ENCODE data around the gene LRAT. TPM values are rescaled to one million over a fixed set of nuclear protein-coding genes. Genes with fewer than 3 reads are reported as not detected.

LRAT gene
- total and polyA plus RNA-seq, 4 donors: 0.13 to 0.63 (median 0.48) TPM

DNA sequence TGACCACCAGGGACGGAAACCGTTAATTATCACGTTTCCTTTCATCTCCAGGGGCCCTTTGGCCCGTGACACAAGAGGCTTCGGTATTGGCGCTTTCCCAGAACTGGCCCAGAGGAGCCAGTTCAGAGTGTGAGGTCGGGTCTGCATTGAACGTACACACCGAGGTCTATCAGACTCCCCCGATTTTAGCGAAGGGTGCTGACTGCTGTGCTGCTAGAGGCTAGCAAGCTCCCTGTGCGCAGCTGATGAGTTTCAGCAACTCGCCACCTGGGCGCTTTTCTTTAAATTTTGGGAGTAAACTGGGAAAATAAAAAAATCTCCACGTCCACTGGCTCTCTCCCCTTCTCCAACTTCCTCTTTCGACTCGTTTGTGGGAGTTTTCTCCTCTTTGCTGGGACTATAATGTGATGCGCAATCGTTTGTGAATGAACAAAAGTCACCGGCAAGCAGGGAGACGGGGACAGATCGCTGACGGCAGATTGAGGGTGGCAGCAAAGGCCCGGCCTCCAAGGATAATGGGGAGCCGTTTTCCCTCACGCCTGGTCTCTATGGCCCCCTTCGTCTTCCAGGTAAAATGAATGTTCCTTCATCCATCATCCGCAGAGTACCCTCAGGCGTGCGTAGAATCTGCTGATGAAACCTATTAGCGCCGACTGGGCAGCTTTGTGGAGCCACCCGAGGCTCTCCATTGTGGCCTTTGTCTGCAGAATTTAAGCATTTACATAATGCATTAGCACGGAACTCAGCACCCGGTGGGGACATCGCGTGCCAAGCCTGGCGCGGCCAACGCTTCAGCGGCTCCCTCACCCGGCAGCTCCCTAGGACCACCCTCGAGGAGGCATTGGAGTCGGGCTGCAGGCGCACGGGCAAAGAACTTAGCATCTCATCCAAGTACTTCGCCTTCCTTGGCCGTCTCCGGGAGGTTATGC lies 1.6 kb upstream of the LRAT start:
- WGBS, 2 donors: 3 to 5% methylated on average over 49 of the region's 49 CpGs
- Histone ChIP-seq H3K9ac (ENCODE audit: insufficient read depth in 1 of 2, low read length in 2 of 2) (no peak overlapping the region), H3K27ac (ENCODE audit: low read depth in 1 of 2, low read length in 1 of 2) (no peak overlapping the region), H3K4me3 (no peak overlapping the region), H3K4me1 (ENCODE audit: control insufficient read depth in 5 of 5, insufficient read depth in 5 of 5, low read length in 5 of 5) (peaks cover 0 to 34% (median 12%) of the 10 kb centered on the region in 5 donors), H3K36me3 (ENCODE audit: control insufficient read depth in 4 of 4, insufficient read depth in 4 of 4, low read length in 4 of 4) (no peaks in the 10 kb centered on the region), H3K9me3 (ENCODE audit: control insufficient read depth in 4 of 4, insufficient read depth in 3 of 4, low read length in 3 of 4) (peaks cover 0 to 9% (median 0%) of the 10 kb centered on the region in 4 donors), H3K27me3 (ENCODE audit: control insufficient read depth in 3 of 3, insufficient read depth in 3 of 3, low read length in 2 of 3) (peaks cover 0 to 79% (median 60%) of the 10 kb centered on the region in 3 donors)
- ATAC-seq (ENCODE audit: insufficient read depth, low FRiP score): no peak
- peak; percentile 21 to 27 (median 27) for DNase-seq
- TF ChIP-seq, protein P1, sequence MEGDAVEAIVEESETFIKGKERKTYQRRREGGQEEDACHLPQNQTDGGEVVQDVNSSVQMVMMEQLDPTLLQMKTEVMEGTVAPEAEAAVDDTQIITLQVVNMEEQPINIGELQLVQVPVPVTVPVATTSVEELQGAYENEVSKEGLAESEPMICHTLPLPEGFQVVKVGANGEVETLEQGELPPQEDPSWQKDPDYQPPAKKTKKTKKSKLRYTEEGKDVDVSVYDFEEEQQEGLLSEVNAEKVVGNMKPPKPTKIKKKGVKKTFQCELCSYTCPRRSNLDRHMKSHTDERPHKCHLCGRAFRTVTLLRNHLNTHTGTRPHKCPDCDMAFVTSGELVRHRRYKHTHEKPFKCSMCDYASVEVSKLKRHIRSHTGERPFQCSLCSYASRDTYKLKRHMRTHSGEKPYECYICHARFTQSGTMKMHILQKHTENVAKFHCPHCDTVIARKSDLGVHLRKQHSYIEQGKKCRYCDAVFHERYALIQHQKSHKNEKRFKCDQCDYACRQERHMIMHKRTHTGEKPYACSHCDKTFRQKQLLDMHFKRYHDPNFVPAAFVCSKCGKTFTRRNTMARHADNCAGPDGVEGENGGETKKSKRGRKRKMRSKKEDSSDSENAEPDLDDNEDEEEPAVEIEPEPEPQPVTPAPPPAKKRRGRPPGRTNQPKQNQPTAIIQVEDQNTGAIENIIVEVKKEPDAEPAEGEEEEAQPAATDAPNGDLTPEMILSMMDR (IDR thresholded peaks at IDR 0.05; ENCODE audit: control extremely low read depth, extremely low read depth): no peak

DNA sequence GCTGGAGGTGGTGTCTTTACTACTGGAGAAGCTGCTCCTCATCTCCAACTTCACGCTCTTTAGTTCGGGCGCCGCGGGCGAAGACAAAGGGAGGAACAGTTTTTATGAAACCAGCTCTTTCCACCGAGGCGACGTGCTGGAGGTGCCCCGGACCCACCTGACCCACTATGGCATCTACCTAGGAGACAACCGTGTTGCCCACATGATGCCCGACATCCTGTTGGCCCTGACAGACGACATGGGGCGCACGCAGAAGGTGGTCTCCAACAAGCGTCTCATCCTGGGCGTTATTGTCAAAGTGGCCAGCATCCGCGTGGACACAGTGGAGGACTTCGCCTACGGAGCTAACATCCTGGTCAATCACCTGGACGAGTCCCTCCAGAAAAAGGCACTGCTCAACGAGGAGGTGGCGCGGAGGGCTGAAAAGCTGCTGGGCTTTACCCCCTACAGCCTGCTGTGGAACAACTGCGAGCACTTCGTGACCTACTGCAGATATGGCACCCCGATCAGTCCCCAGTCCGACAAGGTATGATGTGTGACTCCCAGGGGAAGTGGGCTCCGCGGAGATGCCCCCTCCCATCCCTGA lies 634 bp downstream of the LRAT start:
- H3K4me1 ChIP-seq (ENCODE audit: control insufficient read depth in 5 of 5, insufficient read depth in 5 of 5, low read length in 5 of 5): peaks cover 0 to 34% (median 12%) of the 10 kb centered on the region in 5 donors
- H3K27ac ChIP-seq (ENCODE audit: low read depth in 1 of 2, low read length in 1 of 2): no peak overlapping the region
- TF ChIP-seq, protein P1 (IDR thresholded peaks at IDR 0.05; ENCODE audit: control extremely low read depth, extremely low read depth): no peak
- ATAC-seq (ENCODE audit: insufficient read depth, low FRiP score) (no peak), DNase-seq (no peak)
- no peak overlapping the region for H3K9ac ChIP-seq (ENCODE audit: insufficient read depth in 1 of 2, low read length in 2 of 2)
- no peak overlapping the region for H3K4me3 ChIP-seq
- peaks cover 0 to 9% (median 0%) of the 10 kb centered on the region in 4 donors for H3K9me3 ChIP-seq (ENCODE audit: control insufficient read depth in 4 of 4, insufficient read depth in 3 of 4, low read length in 3 of 4)
- no peaks in the 10 kb centered on the region for H3K36me3 ChIP-seq (ENCODE audit: control insufficient read depth in 4 of 4, insufficient read depth in 4 of 4, low read length in 4 of 4)
- 7 to 9% methylated on average over 31 of the region's 31 CpGs for WGBS, 2 donors
- H3K27me3 ChIP-seq (ENCODE audit: control insufficient read depth in 3 of 3, insufficient read depth in 3 of 3, low read length in 2 of 3): peaks cover 0 to 88% (median 72%) of the 10 kb centered on the region in 3 donors

DNA sequence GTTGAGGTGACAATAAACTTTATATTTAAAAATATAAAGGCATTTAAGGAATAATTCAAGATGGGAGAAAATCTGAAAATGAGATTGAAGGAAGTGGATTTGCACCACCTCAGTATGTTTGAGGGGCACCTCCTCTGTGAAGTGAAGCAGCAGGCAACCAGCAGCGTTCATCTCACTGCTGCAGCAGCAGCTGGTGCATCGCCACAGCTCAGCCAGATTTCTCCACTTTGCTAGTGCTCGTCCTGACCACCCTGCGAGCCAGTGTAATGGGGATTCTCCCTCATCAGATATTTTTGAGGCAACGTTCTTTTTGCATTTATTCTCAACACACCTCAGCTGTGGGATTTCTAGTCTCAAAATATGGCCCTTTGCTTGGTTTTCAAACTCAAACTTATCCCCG lies 13.9 kb downstream of the LRAT start:
- WGBS, 2 donors: 77 to 80% methylated on average over 6 of the region's 6 CpGs
- no peak for DNase-seq
- Histone ChIP-seq H3K9me3 (ENCODE audit: control insufficient read depth in 4 of 4, insufficient read depth in 3 of 4, low read length in 3 of 4) (no peaks in the 10 kb centered on the region), H3K27me3 (ENCODE audit: control insufficient read depth in 3 of 3, insufficient read depth in 3 of 3, low read length in 2 of 3) (peaks cover 2 to 18% (median 3%) of the 10 kb centered on the region in 3 donors), H3K27ac (ENCODE audit: low read depth in 1 of 2, low read length in 1 of 2) (no peak overlapping the region), H3K9ac (ENCODE audit: insufficient read depth in 1 of 2, low read length in 2 of 2) (no peak overlapping the region), H3K4me1 (ENCODE audit: control insufficient read depth in 5 of 5, insufficient read depth in 5 of 5, low read length in 5 of 5) (no peaks in the 10 kb centered on the region), H3K4me3 (no peak overlapping the region), H3K36me3 (ENCODE audit: control insufficient read depth in 4 of 4, insufficient read depth in 4 of 4, low read length in 4 of 4) (no peaks in the 10 kb centered on the region)
- no peak for ATAC-seq (ENCODE audit: insufficient read depth, low FRiP score)
- TF ChIP-seq, protein P1 (IDR thresholded peaks at IDR 0.05; ENCODE audit: control extremely low read depth, extremely low read depth): no peak

Measured in lung (tissue), 12 donors.